Mucosa of rectum (tissue), 2 donors: ENCODE results near the gene AP1G2.

ENCODE experiments used
- H3K27ac ChIP-seq, 2 donors: one replicate each; pipeline ENCODE4 v1.7.0; 2013; ENCODE audit warnings: inconsistent platforms in 2 of 2, low read depth in 2 of 2, low read length in 2 of 2
- H3K27me3 ChIP-seq, 2 donors: one replicate each; pipeline ENCODE4 v1.7.0; 2013; ENCODE audit warnings: low read length in 2 of 2; ENCODE audit not compliant: control insufficient read depth in 2 of 2, insufficient read depth in 2 of 2
- H3K36me3 ChIP-seq, 2 donors: one replicate each; pipeline ENCODE4 v1.7.0; 2013; ENCODE audit warnings: low read length in 2 of 2; ENCODE audit not compliant: control insufficient read depth in 2 of 2, insufficient read depth in 2 of 2
- H3K4me1 ChIP-seq, 2 donors: one replicate each; pipeline ENCODE4 v1.7.0; 2013; ENCODE audit warnings: low read length in 2 of 2, mild to moderate bottlenecking in 1 of 2; ENCODE audit not compliant: control insufficient read depth in 2 of 2, insufficient read depth in 2 of 2
- H3K4me3 ChIP-seq, 2 donors: one replicate each; pipeline ENCODE4 v1.7.0; 2013; ENCODE audit warnings: low read length in 2 of 2
- H3K9ac ChIP-seq, 2 donors: one replicate each; pipeline ENCODE4 v1.7.0; 2013; ENCODE audit warnings: low read length in 2 of 2, low read depth in 1 of 2, mild to moderate bottlenecking in 1 of 2
- H3K9me3 ChIP-seq, 2 donors: one replicate each; pipeline ENCODE4 v1.7.0; 2013; ENCODE audit warnings: low read length in 2 of 2; ENCODE audit not compliant: control insufficient read depth in 2 of 2
- donor health status: healthy.
- donor health status: Normal muscosa, but diverticular disease.

Gene AP1G2, protein sequence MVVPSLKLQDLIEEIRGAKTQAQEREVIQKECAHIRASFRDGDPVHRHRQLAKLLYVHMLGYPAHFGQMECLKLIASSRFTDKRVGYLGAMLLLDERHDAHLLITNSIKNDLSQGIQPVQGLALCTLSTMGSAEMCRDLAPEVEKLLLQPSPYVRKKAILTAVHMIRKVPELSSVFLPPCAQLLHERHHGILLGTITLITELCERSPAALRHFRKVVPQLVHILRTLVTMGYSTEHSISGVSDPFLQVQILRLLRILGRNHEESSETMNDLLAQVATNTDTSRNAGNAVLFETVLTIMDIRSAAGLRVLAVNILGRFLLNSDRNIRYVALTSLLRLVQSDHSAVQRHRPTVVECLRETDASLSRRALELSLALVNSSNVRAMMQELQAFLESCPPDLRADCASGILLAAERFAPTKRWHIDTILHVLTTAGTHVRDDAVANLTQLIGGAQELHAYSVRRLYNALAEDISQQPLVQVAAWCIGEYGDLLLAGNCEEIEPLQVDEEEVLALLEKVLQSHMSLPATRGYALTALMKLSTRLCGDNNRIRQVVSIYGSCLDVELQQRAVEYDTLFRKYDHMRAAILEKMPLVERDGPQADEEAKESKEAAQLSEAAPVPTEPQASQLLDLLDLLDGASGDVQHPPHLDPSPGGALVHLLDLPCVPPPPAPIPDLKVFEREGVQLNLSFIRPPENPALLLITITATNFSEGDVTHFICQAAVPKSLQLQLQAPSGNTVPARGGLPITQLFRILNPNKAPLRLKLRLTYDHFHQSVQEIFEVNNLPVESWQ

DNA sequence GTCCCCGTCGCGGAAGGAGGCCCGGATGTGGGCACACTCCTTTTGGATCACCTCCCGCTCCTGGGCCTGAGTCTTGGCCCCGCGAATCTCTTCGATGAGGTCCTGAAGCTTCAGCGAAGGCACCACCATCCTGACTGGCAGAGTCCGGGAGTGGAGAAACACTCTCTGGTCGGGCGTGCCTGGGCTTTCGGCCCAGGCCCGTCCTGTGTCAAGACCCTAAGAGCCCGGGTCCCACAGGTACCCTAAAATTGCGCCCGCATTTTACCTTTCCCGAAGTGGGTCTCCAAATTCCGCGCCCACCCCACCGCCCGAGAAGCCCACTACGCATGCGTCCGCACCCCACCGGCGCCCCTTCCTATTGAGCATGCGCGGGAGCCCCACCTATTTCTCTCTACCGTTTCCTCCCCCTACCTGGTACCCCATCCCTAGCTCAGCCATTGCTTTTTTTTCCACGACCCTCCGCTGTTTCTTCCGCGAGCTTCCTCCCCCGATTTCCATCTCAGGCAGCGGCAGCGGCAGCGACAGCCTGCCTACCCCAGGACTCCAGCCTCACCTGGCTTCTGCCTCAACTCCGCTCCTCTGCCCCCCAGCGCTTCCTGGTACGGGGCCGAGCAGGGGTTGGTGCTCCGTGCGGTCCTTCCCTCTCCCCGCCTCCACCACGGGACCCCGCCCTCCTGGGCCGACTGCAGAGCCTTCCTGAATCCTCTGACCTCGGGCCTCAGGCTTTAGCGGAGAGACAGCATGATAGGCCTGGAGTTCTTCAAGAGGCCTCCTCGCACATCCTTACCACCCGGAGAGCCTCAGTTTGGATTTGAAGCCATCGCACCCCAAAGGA, at the start of gene AP1G2:
Gene AP1G2 (minus strand): TSS at position 606 of the 835 bp plus-strand sequence. CDS start 477 bp downstream, at position 129.
- Histone ChIP-seq H3K27ac (peak within 1 kb of the TSS; percentile 82 to 88), H3K9me3 (no peaks in the 10 kb centered on the region), H3K9ac (peak within 1 kb of the TSS; percentile 81 to 84), H3K4me1 (peaks cover 15 to 18% of the 10 kb centered on the region in 2 donors), H3K4me3 (peak within 1 kb of the TSS; percentile 87 to 94), H3K36me3 (peaks cover 19 to 35% of the 10 kb centered on the region in 2 donors), H3K27me3 (peaks cover 0 to 3% of the 10 kb centered on the region in 2 donors)

DNA sequence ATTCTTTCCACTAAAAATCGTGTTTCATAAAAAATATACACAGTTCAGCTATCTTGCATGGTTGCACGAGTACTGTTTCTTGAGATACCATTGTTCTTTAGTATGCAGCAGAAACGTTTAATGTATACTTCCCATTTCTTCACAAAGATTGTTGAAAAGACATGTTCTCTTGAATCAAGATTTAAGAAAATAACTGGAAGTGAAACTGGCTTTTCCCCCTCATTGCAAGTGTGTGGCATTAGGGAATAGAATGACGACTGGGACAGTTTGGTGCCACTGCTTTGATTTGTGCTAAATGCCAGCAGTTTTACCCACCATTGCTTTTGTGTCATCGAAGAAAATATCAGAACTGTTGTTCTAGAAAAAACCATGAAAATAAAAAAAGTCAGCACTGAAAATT, 48.3 kb upstream of the AP1G2 start:
- peaks cover 4 to 31% of the 10 kb centered on the region in 2 donors for H3K4me1 ChIP-seq
- no peak overlapping the region for H3K9ac ChIP-seq
- H3K4me3 ChIP-seq = no peak overlapping the region
- no peaks in the 10 kb centered on the region for H3K36me3 ChIP-seq
- no peak overlapping the region for H3K27ac ChIP-seq
- H3K27me3 ChIP-seq = no peaks in the 10 kb centered on the region
- no peaks in the 10 kb centered on the region for H3K9me3 ChIP-seq

DNA sequence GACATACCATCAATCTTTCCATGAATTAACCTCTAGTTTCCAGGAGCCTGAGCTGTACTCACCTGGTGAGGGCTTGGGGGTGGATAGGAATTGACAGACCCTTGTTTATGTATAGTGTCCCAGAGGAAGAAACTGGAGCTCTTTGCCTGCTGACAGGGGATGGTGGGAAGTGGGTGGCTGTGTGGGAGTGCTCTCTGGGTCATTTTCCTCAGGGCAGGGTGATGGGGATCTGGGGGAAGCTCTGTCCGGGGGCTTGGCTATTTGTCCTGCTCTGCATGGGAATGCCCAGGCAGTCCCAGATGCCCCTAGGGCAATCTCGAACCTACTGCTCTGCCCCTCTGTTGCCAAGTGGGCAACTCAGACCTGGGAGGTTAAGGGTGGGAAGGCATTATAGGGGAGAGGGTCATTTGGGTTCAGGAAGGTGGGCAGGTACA, 46.8 kb upstream of the AP1G2 start:
- H3K36me3 ChIP-seq = no peaks in the 10 kb centered on the region
- no peaks in the 10 kb centered on the region for H3K9me3 ChIP-seq
- H3K4me3 ChIP-seq = no peak overlapping the region
- H3K27ac ChIP-seq = peak overlapping the region; percentile 18 to 23
- H3K9ac ChIP-seq = no peak overlapping the region
- peaks cover 15 to 44% of the 10 kb centered on the region in 2 donors for H3K4me1 ChIP-seq
- H3K27me3 ChIP-seq = no peaks in the 10 kb centered on the region

DNA sequence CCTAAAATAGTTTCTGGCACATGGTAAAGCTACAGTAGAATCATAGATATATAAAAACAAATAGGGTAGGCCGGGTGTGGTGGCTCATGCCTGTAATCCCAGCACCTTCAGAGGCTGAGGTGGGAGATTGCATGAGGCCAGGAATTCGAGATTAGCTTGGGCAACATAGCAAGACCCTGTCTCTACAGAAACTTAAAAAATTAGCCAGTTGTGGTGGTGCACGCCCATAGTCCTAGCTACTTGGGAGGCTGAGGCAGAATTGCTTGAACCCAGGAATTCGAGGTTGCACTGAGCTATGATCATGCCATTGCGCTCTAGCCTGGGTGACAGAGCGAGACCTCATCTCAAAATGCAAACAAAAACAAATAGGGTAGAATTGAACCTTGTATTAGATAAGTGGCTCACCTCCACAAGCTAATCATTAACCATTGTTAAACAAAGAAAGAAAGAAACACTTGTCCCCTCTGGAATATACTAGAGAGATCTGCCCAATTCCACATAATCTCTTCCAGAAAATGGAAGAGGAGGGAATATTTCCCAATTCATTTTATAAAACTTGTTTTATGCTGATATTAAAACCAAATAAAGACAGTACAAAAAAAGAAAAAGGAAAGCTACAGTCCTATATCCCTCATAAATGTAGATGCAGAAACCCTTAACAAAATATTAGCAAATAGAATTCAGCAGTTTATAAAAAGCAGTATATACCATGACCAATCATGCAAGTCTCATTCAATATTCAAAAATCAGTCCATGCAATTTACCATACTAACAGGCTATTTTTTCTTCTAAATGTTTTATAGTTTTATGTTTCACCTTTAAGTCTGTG, 45.9 kb upstream of the AP1G2 start:
- Histone ChIP-seq H3K4me1 (peaks cover 18 to 44% of the 10 kb centered on the region in 2 donors), H3K27me3 (no peaks in the 10 kb centered on the region), H3K9me3 (no peaks in the 10 kb centered on the region), H3K27ac (peak overlapping the region; percentile 23 to 26), H3K9ac (peak overlapping the region in 1 of 2 donors; percentile 10), H3K4me3 (no peak overlapping the region), H3K36me3 (no peaks in the 10 kb centered on the region)

DNA sequence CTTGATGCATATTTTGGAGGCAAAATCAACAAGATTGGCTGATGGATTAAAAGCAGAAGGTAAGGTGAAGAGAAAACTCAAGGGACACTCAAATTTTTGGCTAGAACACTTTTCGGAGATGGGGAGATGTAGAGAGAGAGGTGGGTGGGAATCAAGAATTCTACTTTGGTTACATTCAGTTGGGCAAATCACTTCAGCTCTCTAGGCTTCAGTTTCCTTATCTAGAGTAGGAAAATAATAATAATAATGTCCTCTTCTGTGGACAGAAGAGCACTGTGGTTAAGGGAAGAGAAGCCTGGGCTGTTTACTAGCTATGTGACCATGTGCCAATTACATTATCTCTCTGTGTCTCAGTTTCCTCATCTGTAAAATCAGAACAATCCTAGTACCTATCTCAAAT, 45.2 kb upstream of the AP1G2 start:
- Histone ChIP-seq H3K9me3 (no peaks in the 10 kb centered on the region), H3K4me3 (no peak overlapping the region), H3K27me3 (no peaks in the 10 kb centered on the region), H3K27ac (peak overlapping the region in 1 of 2 donors; percentile 45), H3K36me3 (no peaks in the 10 kb centered on the region), H3K4me1 (peaks cover 18 to 44% of the 10 kb centered on the region in 2 donors), H3K9ac (no peak overlapping the region)

DNA sequence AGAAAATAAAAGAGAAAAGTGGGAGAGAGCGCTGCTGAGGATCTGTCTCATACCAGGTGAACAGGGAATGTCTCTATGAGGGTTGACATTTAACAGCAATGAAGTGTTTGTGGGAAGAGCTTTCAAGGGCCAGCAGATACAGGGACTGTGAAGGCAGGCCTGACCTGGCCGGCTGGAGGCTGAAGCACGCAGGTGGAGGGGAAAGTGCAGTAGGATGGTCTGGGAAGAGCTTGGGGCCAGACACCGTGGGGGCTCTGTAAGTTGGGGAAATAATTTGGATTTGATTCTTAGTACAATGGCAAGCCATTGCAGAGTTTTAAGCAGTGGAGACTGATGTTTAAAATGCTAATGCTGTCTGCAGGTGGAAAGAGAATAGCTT, 44.8 kb upstream of the AP1G2 start:
- no peak overlapping the region for H3K4me3 ChIP-seq
- H3K27ac ChIP-seq = peak overlapping the region in 1 of 2 donors; percentile 45
- H3K4me1 ChIP-seq = peaks cover 18 to 44% of the 10 kb centered on the region in 2 donors

DNA sequence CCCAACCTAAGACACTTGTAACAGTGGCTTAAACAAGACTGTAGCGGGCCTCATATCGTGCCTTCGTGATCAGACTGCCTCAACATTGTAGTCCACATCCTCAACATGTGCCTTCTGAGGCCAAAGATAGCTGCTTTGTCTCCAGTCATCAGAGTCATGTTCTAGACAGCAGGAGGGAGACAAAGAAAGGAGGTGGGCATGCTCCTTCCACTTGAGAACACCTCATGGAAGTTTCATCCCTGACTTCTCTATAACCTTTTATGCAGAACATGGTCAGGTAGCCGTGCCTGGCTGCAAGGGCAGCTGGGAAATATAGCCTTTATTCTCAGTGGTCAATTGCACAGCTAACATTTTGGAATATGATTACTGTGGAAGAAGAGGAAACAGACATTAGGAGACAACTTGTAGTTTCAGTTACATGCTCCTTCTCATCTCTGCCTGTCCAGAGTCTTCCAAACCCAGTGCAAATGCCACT, 43.3 kb upstream of the AP1G2 start:
- peaks cover 18 to 44% of the 10 kb centered on the region in 2 donors for H3K4me1 ChIP-seq
- no peaks in the 10 kb centered on the region for H3K9me3 ChIP-seq
- H3K27me3 ChIP-seq = no peaks in the 10 kb centered on the region
- H3K9ac ChIP-seq = no peak overlapping the region
- H3K36me3 ChIP-seq = no peaks in the 10 kb centered on the region
- H3K27ac ChIP-seq = peak overlapping the region; percentile 45 to 56
- H3K4me3 ChIP-seq = no peak overlapping the region

More for the DNA sequence above, 44.8 kb upstream of the AP1G2 start:
- no peaks in the 10 kb centered on the region for H3K36me3 ChIP-seq
- H3K27me3 ChIP-seq = no peaks in the 10 kb centered on the region
- no peak overlapping the region for H3K9ac ChIP-seq
- no peaks in the 10 kb centered on the region for H3K9me3 ChIP-seq

DNA sequence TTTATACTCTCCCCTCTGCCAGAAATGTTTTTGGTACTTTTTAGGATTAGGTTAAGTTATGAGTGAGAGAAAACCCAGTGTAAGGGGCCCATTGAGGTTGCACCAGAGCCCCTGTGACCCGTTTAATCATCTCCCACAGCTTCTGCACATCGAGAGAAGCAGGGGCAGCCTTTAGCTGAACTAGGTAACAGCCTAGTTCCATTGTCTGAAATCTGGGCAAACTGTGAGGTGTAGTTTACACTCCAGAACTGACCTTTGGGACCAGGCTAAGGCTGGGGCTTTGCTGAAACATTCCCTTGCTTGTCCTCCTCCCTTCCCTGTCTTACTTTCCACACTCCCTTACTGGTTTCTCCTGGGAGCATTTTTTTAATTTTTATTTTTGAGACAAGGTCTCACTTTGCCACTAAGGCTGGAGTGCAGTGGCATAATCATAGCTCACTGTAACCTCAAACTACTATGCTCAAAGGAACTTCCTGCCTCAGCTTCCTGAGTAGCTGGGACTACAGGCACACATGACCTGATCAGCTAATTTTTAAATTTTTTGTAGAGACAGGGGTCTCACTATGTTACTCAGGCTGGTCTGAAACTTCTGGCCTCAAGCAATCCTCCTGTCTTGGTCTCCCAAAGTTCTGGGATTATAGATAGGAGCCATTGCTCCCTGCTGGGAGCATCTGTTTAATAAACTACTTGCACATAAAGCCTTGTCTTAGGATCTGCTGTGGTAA, 42.7 kb upstream of the AP1G2 start:
- peak overlapping the region; percentile 18 to 56 for H3K27ac ChIP-seq

More for the DNA sequence above, 42.7 kb upstream of the AP1G2 start:
- no peaks in the 10 kb centered on the region for H3K27me3 ChIP-seq
- no peaks in the 10 kb centered on the region for H3K9me3 ChIP-seq
- peak overlapping the region in 1 of 2 donors; percentile 7 for H3K4me3 ChIP-seq
- H3K36me3 ChIP-seq = no peaks in the 10 kb centered on the region
- H3K4me1 ChIP-seq = peaks cover 18 to 44% of the 10 kb centered on the region in 2 donors
- H3K9ac ChIP-seq = no peak overlapping the region
